HG03439 (cell line): ENCODE data around the gene GATA3.
"Not testable (repeated sequence)": the region's sequence is repeated elsewhere in the genome, so short reads cannot be mapped to it uniquely, and the experiment has no call there.

Source experiments
- ATAC-seq: cut with Tn5 transposase; IDR thresholded peaks from one replicate; pipeline ENCODE4 v1.9.1; 2021; ENCODE audit warnings: mild to moderate bottlenecking, moderate library complexity; ENCODE audit not compliant: unreplicated experiment

Gene GATA3

DNA sequence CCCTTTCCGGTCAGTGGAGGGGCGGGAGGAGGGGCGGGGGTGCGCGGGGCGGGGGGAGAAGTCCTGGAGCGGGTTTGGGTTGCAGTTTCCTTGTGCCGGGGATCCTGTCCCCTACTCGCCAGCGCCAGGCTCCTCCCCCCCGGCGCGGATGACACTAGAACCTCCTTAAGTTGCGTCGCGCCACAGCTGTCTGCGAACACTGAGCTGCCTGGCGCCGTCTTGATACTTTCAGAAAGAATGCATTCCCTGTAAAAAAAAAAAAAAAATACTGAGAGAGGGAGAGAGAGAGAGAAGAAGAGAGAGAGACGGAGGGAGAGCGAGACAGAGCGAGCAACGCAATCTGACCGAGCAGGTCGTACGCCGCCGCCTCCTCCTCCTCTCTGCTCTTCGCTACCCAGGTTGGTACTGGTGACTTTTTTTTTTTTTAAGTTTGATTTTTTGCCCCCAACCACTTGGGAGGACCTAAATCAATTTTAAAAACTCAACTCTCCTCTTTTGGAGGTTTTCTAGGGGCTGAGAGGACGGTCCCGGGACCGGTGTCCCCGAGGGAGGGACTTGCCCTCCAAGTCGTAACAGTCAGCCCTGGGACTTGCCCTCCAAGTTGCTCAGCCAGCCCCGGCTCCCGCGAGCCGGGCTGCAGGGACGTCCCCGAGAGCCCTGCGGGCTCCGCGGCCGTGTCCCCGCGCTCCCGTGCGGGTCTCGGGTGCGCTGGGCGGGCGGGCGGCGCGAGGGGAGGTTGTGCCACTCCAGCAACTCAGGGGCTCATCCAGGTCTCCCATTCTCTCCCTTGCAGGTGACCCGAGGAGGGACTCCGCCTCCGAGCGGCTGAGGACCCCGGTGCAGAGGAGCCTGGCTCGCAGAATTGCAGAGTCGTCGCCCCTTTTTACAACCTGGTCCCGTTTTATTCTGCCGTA lies at the start of gene GATA3:
Gene GATA3, plus strand, starts transcription at position 195 of the 914 bp plus-strand sequence. CDS start 968 bp downstream, outside the sequence.
- ATAC-seq: peak; percentile 38

DNA sequence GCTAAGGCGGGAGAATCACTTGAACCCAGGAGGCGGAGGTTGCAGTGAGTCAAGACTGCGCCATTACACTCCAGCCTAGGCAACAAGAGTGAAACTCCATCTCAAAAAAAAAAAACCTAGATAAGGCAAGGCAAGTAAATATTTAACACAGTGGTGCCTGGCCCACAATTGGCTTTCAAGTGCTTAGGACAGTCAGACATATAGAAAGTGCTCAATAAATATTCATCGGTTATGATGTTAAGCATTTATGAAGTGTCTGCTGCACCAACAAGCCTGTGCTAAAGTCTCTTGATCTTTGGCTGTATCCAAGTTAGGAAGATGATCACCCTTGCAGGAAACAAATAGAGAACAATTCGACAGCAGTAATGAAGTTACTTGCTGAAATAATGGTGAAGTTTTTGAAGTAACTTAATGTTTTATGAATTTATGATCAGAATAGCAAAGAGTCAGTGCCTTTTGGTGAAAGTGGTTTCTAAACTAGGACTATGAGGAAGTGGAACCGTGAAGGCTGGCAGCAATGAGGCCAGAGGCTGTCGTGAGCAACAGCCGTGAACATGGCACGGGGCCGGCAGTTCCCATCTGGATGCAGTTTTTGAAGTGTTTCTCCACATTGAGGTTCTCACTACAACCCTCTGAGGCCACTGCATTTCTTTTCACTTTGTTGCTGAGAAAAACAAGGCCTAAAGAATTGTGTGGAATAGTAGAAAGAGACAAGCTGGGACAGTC lies 48.1 kb upstream of the GATA3 start:
- ATAC-seq: no peak

DNA sequence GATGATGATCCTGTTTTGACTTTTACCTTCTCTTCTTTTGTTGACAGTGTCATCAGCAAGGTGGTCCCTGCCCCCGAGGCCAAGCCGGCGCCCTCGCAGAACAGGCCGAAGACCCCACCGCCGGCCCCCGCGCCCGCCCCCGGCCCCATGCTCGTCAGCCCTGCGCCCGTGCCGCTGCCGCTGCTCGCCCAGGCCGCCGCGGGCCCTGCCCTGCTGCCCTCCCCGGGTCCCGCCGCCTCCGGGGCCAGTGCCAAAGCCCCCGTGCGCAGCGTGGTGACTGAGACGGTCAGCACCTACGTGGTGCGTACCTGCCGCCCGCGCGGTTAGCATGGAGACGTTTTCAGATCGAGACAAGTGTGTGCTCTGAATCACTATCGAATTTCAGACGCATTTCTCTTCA lies 45.5 kb upstream of the GATA3 start:
- ATAC-seq: no peak

DNA sequence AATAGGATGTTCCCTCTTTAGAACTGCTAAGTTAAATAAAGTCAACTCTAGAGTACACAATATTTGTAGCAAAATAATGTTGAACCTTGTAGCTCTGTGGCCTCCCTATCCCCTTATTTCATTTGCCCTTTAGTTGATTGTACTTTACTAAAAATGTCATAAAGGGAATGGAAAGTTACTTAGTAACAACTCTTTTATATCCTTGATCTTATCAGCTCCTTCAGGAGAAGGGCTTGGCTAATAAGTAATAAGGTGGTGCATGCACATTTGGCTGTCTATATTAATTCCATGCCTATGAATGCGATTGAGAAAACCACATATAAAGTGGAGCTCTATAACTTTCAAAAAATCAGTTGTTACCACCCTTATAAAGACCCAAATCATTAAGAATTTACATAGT lies 41.5 kb upstream of the GATA3 start:
- ATAC-seq: no peak

DNA sequence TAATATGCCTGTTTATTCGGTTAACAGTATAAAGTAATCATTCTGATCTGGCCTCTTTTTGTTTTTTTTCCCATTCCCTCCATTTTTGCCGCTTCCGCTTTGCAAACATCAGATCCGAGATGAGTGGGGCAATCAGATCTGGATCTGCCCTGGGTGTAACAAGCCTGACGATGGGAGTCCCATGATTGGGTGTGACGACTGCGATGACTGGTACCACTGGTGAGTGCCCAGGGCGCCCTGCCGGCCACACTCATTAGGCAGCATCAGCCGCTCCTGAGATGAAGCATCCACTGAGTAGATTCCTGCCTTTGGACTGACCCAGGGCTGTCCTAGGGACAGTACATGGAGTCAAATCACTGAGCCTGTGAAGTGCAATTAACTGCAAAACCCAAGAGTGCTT lies 40.9 kb upstream of the GATA3 start:
- no peak for ATAC-seq

DNA sequence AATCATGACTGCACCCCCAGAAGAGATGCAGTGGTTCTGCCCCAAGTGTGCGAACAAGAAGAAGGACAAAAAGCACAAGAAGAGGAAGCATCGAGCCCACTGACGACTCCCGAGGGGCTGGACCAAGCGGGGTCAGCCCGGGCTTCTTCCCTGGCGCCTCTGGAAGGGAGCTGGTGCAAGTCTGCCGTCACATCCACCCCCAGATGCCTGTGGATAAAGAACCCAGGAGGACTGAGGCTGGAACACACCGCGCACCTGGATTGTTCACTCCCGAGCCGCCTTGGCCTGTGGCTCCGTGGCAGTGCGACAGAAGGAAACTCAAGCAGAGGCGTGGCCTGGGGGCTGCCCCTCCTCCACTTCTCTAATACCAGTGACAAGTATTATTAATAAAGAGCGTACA lies 39.8 kb upstream of the GATA3 start:
- no peak for ATAC-seq

DNA sequence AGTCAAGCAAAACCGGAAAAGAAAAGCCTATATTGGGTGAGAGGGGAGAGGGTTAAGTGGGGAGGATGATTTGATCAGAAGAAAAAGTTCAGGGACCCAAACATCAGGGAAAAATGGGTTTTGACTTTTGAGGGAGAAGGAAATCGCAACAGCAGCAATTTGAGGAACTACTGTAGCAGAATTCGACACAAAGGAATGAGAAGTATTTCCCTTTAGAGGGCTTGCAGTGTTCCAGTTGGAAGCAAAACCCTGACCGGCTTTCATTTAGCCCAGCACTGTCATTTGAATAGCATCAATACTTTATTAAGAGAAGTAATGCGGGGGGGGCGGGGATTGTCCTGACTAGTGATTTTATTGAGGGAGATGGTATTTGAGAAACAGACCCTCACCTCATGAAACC lies 37.2 kb upstream of the GATA3 start:
- no peak for ATAC-seq

DNA sequence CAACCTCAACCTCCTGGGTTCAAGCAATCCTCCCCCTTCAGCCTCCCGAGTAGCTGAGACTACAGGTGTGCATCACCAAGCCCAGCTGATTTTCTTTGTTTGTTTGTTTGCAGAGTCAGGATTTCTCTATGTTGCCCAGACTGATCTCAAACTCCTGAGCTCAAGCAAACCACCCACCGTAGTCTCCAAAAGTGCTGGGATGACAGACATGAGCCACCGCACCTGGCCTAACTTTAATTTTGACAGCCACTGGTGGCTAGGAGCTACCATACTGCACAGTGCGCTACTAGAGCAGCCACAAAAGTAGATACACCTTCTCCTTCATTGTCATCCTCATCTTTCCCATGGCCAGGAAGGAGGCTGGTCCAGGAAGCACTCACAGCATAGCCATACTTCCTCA lies 31.2 kb upstream of the GATA3 start:
- ATAC-seq: no peak

DNA sequence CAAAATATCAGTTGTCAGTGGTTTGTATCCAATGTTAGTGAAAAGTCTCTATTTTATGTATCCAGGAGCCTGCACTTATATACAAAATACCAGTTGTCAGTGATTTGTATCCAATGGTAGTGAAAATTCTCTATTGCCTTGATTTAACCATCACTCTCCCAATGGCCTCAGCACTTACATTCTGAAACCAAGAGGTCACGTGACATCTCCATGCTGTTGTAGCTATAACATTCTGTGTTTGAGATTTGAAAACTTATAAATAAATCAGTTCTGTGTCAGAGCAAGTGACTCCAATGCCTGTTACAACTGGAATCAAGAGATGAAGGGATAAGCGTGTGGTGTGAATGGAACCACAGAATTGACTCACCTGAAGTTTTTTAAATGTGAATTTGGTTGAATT lies 30.6 kb upstream of the GATA3 start:
- ATAC-seq: no peak

DNA sequence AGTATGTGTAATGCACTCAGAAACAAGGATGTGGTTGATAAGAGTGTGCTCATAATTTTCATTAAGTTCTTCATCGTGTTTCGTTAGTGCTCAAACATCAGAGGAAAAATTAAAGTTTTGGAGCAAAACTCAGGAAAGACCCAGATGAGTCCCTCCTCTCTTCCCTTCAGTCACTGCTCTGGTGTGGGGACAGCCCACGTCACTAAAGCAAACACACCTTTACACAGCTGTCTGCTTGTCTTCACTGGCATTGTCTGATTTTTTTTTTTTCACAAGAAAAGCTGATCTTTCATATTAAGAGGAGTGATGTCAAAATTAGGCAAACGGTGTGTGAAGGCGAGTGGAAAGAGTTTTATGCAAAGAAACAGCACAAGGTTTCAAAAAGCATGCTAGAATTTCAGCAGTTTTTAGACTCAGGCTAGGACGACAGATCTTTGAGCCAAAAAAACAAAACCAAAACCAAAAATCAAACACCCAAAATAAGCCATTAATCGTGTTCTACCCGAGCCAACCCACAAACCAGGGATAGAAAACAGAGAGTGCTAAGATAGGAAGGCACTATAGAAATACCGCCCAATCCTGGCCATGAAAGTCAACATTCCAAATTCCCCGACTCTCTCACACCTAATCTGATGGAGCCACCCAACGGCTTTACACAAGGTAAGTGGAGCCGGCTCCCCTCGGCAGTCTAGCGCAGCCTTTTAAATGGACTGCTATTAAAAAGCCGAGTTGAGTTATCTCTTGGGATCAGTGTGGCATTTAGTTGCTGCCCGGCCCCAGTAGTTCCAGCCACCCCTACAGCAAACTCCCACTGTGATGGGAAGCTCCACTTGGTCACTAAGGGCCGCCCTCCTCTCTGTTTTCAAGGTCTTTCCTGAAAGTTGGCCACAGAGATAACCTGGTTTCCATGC lies 27.9 kb upstream of the GATA3 start:
- ATAC-seq: no peak

DNA sequence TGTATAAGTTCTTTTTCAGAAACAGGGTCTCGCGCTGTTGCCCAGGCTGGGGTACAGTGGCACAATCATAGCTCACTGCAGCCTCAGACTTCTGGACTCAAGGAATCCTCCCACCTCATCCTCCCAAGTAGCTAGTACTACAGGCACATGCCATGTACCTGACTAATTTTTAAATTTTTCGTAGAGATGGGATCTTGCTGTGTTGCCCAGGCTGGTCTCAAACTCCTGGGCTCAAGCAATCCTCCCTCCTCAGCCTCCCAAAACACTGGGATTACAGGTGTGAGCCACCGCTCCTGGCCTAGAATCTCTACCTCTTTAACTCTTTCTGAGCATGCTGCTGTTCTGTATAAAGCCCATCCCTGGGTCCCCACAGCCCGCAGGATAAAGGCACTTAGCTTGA lies 23.3 kb upstream of the GATA3 start:
- ATAC-seq: not testable (repeated sequence)

DNA sequence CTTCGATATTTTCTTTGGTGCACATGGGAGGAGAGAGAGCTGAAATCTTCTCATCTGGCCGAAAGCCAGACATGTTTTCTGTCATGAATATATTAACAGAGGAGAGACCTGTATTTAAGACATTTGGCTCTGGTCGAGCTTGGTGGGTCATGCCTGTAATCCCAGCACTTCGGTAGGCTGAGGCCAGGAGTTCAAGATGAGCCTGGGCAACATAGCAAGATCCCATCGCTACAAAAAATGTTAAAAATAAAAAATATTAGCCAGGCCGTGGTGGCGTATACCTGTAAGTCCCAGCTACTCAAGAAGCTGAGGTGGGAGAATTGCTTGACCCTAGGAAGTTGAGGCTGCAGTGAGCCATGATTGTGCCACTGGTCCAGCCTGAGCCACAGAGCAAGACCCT lies 21.9 kb upstream of the GATA3 start:
- no peak for ATAC-seq

DNA sequence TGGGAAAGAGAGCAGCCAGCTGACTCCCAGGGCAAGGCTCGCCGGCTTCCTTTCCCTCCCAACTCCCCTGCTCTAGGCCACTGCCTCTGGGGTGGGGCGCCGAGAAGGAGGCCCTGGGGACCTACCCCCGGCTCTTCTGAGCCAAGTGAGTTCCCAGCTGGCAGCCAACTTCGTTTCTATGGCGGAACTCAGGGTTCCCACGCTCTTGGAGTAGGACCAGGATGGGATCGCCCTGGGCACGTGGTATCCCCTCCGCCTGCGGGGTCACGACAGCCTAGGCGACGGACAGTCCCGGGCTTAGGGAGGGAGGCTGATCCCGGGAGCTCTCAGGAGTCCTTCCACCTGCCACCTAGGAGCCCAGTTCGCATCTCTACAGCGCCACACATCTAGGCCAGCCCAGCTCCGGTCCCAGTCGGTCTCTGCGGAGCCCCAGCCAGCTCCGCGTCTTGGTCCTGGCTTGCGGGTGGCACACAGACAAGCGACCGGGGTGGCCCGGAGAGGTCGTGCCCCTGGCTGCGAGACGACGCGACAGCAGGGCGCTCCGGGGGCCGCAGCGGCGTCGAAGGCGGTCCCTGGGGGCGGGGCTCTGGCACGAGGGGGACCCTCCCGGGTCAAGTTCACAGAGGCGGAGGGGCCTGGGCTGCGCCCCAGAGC lies 20.5 kb upstream of the GATA3 start:
- no peak for ATAC-seq

DNA sequence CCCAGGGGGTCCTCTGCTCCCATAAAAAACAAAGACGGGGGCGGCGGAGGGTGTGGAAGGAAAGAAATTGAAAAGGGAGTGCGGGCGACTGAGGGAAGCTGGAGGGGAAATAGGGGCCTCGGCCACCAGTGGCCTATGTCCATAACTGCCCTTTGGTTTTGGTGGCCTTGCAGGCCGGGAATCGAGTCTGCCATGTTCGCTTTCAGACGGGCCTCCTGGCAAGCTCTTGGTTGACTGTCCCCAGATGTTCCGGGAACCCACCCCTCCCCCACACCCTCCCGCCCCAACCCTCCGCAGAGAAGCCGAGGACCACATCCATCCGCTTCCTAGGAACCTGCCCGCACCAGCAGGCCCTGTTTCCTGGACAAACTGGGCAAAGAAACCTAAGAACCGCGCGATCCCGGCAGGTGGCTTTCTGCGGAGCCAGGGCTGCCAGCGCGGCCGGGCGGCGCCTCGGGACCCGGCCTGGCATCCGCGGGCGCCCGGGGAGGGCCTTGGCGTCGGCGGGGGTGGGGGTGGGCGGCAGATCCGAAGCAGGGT lies 20.0 kb upstream of the GATA3 start:
- no peak for ATAC-seq

DNA sequence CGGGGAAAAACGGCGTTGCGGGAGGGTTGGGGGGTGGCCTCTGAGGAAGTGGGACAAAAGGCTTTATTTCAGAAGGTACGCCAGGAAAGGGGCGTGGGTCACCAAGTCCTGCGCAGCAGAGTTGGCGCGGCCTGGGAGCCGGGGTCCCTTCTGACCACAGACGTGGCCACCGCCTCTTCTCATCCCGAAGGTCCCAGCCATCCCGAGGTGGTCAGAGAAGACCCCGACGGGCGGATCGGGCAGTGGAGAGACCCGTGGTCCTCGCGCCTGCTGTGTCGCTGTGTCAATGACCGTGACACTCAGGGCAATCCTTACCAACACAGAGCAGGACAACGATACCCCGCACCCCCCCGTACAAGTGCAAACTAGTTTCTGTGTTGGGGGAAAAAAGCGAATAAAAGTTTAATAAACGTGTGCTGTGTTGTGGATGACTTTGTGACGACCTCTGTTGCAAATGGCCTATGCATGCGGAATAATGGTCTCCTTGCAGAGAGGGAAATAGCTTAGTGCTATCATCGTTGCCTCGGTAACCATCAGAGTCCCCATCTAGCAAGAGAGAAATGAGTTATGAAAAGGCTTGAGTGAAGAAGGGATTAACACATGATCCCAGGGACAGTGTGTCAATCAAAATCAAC lies 19.4 kb upstream of the GATA3 start:
- ATAC-seq: no peak

DNA sequence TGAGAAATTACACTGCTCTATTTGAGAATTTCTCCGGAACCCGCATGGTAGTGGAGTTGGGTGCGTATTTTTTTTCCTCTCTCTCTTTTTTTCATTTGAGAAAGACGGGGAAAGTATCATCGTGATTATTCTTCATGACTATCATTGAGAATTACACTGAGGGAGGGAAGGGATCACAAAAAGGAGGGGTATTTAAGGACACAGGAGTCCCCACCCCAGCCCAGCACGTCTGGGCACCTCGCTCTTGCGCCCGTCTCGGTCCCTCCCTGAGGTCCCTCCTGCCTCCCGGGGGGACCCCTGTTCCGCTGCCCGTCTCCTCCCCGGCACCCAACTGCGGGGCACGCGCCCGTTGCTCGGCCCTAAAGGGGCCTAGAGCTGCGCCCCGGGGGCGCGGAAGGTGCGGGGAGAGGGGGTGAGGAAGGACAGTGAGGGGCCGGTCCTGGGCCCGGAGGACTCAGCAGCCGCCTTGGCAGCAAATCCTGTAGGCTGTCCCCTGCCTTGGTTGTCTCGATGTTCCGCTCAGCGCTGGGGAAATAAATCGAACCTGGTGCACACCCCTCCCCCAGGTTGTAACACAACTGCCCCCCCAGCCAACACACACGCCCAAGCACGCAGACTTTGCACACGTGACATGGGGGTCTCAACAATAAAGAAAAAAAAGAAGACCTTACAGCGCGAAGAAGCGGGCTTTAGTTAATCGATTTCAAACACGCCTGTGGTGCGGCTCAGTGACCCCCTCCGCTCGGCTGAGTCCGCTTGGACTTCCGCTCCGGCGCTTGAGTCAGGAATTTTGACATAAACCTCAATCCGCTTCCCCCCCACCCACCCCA lies 18.6 kb upstream of the GATA3 start:
- ATAC-seq: no peak

DNA sequence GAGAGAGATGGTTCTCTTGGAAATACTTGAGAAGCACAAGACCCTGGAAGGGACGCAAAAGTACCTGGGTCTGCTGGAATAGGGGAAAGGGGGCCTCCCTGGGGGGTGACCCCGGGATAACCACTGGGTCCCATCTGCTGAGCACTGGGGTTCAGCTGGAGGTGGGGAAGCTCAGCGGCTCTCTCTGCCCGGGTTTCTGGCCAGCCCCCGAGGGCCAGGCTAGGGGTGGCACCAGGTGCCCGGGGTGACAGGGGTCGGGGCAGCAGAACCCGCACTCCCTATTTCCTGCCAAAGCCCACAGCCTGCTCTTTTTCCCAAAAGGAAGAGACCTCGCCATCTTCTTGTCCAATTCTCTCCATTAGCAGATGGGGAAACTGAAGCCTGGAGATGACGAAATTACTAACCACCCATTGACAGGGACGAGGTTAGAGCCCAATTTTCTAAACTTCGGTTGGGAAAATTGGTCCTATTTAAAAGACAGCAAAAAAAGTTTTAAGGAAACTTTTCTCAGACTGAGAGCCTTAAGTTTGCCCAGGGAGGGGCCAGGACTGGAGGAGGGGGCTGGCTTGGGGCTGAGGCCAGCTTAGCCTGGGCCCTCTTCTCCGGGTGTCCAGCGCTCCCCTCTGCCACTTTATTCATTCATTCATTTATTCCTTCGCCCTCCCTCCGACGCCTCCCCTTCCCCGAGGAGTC lies 17.8 kb upstream of the GATA3 start:
- ATAC-seq: no peak

DNA sequence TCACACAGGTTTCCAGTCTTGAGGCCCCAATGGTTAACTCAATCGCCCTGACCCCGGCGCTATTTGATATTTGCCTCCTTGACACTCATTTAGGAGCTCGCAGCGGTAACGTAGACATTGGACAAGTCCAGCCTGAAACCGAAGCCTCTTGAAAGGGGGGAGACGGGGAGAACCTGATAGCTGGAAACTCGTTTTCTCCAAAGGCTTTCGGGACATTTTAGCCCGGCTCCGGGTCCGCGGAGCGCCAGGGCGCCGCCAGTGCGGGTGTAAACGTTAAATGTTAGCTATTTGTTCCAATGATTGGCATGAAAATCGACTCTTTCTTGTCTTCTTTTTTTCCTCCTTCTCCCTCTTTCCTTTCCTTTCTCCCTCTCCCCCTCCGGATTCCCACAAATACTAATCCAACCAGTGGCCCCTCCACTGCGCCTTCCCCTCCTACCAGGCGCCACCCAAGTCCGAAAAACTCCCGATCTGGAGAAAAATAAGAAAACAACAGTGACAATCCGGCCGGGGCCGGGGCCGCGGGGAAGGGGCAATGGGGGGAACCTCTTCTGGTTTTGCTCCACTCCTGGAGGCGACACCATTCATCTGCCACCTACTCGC lies 17.2 kb upstream of the GATA3 start:
- ATAC-seq: no peak
